Measurements from ENCODE around the gene DDX52.

- TF ChIP-seq EZH2 (IDR thresholded peaks at IDR 0.05; ENCODE audit: insufficient read depth, poor library complexity, severe bottlenecking) = no peak
- no peak for TF ChIP-seq EZH2phosphoT487 (IDR thresholded peaks at IDR 0.05; ENCODE audit: insufficient read depth, low read depth)
Observed at GRCh38 chr17:37608351-37609169, 34.7 kb downstream of the DDX52 start.

Measured in GM23248 (cell line).